Peyer's patch (tissue), 4 donors: ENCODE data around the gene CCDC88A. TPM values are rescaled to one million over a fixed set of nuclear protein-coding genes. Genes with fewer than 3 reads are reported as not detected.

Source experiments
- DNase-seq, 3 donors: peaks; one replicate each; pipeline ENCODE4 v3.0.0-alpha.2; 2017 to 2019
- H3K27ac ChIP-seq, 4 donors: fragments of 200-600 bp; sonication (generic); one replicate each; pipeline ENCODE4 v1.5.1; 2016 to 2019
- H3K27me3 ChIP-seq, 2 donors: fragments of 200-600 bp; sonication (generic); one replicate each; pipeline ENCODE4 v1.5.1; 2019
- H3K36me3 ChIP-seq, 3 donors: fragments of 200-600 bp; sonication (generic); one replicate each; pipeline ENCODE4 v1.5.1; 2016 to 2019
- H3K4me1 ChIP-seq, 4 donors: fragments of 200-600 bp; sonication (generic); one replicate each; pipeline ENCODE4 v1.5.1; 2016 to 2019
- H3K4me3 ChIP-seq, 4 donors: fragments of 200-600 bp; sonication (generic); 1 replicate in 3 of 4; 2 replicates in 1 of 4; pipeline ENCODE4 v1.5.1; 2016 to 2019; ENCODE audit warnings: mild to moderate bottlenecking in 1 of 4
- H3K9me3 ChIP-seq, 4 donors: fragments of 200-600 bp; sonication (generic); one replicate each; pipeline ENCODE4 v1.5.1; 2016 to 2019; ENCODE audit warnings: mild to moderate bottlenecking in 1 of 4
- CTCF ChIP-seq, 6 experiments: fragments of 450-650 bp in 4 of 6; fragments of 200-600 bp in 2 of 6; sonication (generic) in 1 of 6; IDR thresholded peaks; one replicate each; pipeline ENCODE4 v1.5.1; 2017 to 2019; ENCODE audit warnings: antibody characterized with exemption in 6 of 6, mild to moderate bottlenecking in 3 of 6, moderate library complexity in 1 of 6
- POLR2A ChIP-seq, 2 donors: fragments of 450-650 bp; IDR thresholded peaks; one replicate each; pipeline ENCODE4 v1.5.1; 2017; ENCODE audit warnings: antibody characterized with exemption in 2 of 2, mild to moderate bottlenecking in 2 of 2, moderate library complexity in 2 of 2
- total RNA-seq, 4 donors: library from RNA; depleted of rRNA; stranded (reverse); fragments of >200 nt; gene quantifications; one replicate each; pipeline ENCODE4 v1.1.0, GENCODE V29; 2016

The CCDC88A gene
- total RNA-seq, 4 donors from 2014 or later = 7.7 to 95.7 (median 16.9) TPM

DNA sequence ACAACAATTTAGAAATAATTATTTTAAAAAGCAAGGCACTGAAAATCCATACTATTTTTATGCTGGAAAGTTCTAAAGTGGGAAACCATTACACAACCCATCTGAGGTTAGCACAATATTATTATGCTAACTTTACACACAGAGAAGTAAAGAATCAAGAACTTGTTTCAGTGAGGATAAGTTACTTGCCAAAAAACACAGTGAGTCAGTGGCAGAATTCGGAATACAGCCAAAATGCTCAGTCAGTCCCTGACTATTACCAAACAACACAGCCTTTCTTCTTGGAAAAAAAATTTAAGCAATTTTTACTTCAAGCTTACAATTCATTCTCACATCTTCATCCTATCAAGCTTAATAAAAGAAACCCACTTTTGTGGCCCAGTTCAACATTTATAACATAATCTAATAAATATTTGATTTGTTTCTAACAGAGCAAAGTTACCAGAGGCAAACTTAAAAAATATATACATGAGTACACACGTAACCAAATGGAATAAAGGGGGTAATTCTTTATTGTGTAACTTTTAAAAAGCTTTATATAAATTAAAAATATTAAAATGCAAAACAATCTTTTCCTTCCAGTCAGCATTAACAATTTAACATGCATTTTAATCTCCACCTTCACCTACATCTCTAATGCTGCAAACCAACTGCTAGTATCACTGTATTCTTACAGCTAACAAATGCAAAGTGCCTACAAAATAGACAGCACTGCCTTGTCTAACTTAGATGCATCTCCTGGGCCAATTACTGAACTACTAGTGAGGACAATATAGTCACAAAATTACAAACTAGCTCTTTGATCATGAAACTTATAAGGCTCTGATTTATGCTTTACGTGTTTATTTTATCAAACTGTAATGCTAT is 55.2 kb downstream of the CCDC88A start:
- no peak for DNase-seq
- H3K4me3 ChIP-seq = no peak overlapping the region
- no peaks in the 10 kb centered on the region for H3K27me3 ChIP-seq
- no peaks in the 10 kb centered on the region for H3K4me1 ChIP-seq
- H3K27ac ChIP-seq = no peak overlapping the region
- H3K36me3 ChIP-seq = no peaks in the 10 kb centered on the region
- TF ChIP-seq POLR2A (IDR thresholded peaks at IDR 0.05) (no peak), CTCF (IDR thresholded peaks at IDR 0.05) (no peak)
- no peaks in the 10 kb centered on the region for H3K9me3 ChIP-seq

DNA sequence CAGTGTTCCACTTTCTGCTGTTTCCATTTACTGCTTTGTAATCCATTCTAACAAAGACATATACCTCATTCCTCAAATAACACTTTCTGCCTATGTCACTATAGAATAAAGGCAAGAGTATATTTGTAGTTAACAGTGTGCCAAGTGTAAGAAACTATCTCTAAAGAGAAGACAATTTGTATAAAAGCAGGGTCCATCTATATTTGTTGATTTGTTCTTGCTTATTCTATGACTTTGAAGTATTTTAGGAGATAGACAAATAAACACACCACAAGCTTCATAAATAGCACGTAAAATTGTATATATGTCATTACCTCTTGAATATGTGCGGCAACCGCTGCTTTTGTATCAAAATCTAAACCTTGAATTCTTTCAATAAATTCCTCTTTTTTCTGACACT is 56.0 kb downstream of the CCDC88A start:
- H3K36me3 ChIP-seq = no peaks in the 10 kb centered on the region
- no peak for DNase-seq
- H3K27ac ChIP-seq = no peak overlapping the region

GRCh38 chr2:55361465-55362189 is 58.0 kb downstream of the CCDC88A start:
- no peak for TF ChIP-seq CTCF (IDR thresholded peaks at IDR 0.05)
- no peak for TF ChIP-seq POLR2A (IDR thresholded peaks at IDR 0.05)
- H3K4me1 ChIP-seq = no peaks in the 10 kb centered on the region
- no peaks in the 10 kb centered on the region for H3K36me3 ChIP-seq
- H3K4me3 ChIP-seq = no peak overlapping the region
- DNase-seq = no peak
- H3K9me3 ChIP-seq = no peaks in the 10 kb centered on the region
- no peak overlapping the region for H3K27ac ChIP-seq
- H3K27me3 ChIP-seq = no peaks in the 10 kb centered on the region

More for the DNA sequence above, 56.0 kb downstream of the CCDC88A start:
- no peak overlapping the region for H3K4me3 ChIP-seq
- no peak for TF ChIP-seq CTCF (IDR thresholded peaks at IDR 0.05)
- TF ChIP-seq POLR2A (IDR thresholded peaks at IDR 0.05) = no peak
- no peaks in the 10 kb centered on the region for H3K27me3 ChIP-seq
- H3K4me1 ChIP-seq = no peaks in the 10 kb centered on the region
- H3K9me3 ChIP-seq = no peaks in the 10 kb centered on the region

DNA sequence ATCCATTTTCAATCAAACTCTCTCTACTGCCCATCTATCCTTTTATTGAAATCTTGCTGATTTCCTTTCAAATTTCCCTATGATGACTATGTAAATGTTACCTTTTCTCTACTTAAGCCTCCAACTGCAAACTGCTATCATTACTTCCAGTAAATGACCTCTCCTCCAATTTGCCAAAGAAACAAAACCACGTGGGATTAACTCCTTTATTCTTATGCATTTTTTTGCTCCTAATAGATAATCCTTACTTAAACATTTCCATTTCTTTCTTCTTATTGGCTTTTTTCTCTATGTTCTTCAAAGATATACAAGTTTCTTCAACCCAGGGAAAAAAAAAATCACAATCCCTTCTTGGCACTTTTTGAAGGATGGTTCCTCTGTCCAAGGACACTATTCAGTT is 61.2 kb downstream of the CCDC88A start:
- DNase-seq = no peak
- Histone ChIP-seq H3K36me3 (no peaks in the 10 kb centered on the region), H3K27me3 (no peaks in the 10 kb centered on the region), H3K9me3 (no peaks in the 10 kb centered on the region), H3K4me1 (no peaks in the 10 kb centered on the region), H3K4me3 (no peak overlapping the region), H3K27ac (no peak overlapping the region)
- TF ChIP-seq POLR2A (IDR thresholded peaks at IDR 0.05) (no peak), CTCF (IDR thresholded peaks at IDR 0.05) (no peak)

GRCh38 chr2:55357927-55358326 is 61.7 kb downstream of the CCDC88A start:
- TF ChIP-seq CTCF (IDR thresholded peaks at IDR 0.05) (no peak), POLR2A (IDR thresholded peaks at IDR 0.05) (no peak)
- H3K9me3 ChIP-seq = no peaks in the 10 kb centered on the region
- H3K4me3 ChIP-seq = no peak overlapping the region
- H3K36me3 ChIP-seq = no peaks in the 10 kb centered on the region
- no peaks in the 10 kb centered on the region for H3K4me1 ChIP-seq
- no peak overlapping the region for H3K27ac ChIP-seq
- no peaks in the 10 kb centered on the region for H3K27me3 ChIP-seq
- DNase-seq = no peak
